ENCODE results near the gene POU2F3.

- no peak for TF ChIP-seq EZH2 (IDR thresholded peaks at IDR 0.05; ENCODE audit: low read length, unreplicated experiment)
- TF ChIP-seq, protein P1, sequence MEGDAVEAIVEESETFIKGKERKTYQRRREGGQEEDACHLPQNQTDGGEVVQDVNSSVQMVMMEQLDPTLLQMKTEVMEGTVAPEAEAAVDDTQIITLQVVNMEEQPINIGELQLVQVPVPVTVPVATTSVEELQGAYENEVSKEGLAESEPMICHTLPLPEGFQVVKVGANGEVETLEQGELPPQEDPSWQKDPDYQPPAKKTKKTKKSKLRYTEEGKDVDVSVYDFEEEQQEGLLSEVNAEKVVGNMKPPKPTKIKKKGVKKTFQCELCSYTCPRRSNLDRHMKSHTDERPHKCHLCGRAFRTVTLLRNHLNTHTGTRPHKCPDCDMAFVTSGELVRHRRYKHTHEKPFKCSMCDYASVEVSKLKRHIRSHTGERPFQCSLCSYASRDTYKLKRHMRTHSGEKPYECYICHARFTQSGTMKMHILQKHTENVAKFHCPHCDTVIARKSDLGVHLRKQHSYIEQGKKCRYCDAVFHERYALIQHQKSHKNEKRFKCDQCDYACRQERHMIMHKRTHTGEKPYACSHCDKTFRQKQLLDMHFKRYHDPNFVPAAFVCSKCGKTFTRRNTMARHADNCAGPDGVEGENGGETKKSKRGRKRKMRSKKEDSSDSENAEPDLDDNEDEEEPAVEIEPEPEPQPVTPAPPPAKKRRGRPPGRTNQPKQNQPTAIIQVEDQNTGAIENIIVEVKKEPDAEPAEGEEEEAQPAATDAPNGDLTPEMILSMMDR (conservative IDR thresholded peaks at IDR 0.05; ENCODE audit: low read depth, low read length): no peak
- TF ChIP-seq EZH2phosphoT487 (IDR thresholded peaks at IDR 0.05; ENCODE audit: borderline replicate concordance, low read length): no peak
Measured at GRCh38 chr11:120304526-120304925, 64.6 kb downstream of the POU2F3 start.
